ENCODE measurements around the gene RNF41.

DNA sequence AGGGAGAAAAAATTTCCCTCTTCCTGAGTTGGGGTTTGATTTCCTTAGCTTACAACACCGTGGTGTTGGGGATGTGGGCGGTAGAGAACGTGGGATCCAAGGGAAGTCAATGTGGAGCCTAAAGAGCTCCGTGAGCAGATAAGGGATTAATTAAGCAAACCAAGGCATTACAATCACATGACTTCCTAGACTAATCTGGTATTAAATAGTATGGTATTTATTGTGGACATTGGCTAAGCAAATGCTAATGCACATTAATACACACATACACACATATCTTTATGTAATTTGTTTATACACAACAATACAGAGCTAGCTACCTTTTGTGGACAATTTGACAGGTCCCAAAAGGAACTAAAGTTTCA lies 791 bp upstream of the RNF41 start:
- TF ChIP-seq, protein P1, sequence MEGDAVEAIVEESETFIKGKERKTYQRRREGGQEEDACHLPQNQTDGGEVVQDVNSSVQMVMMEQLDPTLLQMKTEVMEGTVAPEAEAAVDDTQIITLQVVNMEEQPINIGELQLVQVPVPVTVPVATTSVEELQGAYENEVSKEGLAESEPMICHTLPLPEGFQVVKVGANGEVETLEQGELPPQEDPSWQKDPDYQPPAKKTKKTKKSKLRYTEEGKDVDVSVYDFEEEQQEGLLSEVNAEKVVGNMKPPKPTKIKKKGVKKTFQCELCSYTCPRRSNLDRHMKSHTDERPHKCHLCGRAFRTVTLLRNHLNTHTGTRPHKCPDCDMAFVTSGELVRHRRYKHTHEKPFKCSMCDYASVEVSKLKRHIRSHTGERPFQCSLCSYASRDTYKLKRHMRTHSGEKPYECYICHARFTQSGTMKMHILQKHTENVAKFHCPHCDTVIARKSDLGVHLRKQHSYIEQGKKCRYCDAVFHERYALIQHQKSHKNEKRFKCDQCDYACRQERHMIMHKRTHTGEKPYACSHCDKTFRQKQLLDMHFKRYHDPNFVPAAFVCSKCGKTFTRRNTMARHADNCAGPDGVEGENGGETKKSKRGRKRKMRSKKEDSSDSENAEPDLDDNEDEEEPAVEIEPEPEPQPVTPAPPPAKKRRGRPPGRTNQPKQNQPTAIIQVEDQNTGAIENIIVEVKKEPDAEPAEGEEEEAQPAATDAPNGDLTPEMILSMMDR (CRISPR knock-in tag; IDR thresholded peaks at IDR 0.05): no peak
- no peak for TF ChIP-seq MTA1 (CRISPR knock-in tag; IDR thresholded peaks at IDR 0.05; ENCODE audit: borderline replicate concordance)

All from HepG2 (cell line).